Measurements from ENCODE around the gene APBA2.

The APBA2 gene

DNA sequence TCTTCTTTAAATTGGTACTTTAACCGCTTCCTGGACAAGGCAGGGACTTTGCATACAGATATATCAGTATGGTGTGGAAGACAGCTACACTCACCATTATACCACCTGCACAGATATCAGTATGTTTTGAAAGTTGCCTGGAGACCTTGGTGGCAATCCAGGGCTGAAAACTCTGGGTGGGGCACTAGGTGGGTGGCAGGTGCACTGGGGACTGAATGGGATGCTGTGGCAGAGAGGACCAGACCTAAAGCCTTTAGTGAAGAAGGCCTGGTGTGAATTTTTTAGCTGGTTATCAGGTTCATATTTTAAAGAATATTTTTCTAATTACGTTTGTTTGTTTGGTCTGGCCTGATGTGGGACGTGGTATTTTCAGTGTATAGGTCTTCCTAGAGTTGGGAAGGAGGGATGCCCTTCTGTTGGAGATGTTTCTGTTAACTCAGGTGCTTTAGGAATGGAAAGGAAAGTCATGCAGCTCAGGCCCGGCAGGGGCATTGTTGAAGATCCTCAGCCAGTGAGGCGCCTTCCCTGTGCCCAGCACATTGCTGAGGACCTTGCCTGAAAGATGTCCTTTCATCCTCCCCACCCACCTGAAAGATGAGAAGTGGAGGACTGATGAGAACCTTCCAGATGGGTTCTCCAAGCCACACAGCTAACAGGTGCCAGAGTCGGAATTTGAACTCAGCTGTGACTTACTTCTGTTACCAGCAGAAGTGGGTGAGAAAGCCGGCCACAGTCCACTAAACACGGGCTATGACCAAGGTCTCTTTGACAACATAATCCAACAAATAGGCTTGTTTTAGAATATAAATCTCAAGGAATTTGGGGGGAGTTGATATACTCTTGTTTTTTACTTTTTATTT is 77.3 kb downstream of the APBA2 start:
- DNase-seq: peak; percentile 2

DNA sequence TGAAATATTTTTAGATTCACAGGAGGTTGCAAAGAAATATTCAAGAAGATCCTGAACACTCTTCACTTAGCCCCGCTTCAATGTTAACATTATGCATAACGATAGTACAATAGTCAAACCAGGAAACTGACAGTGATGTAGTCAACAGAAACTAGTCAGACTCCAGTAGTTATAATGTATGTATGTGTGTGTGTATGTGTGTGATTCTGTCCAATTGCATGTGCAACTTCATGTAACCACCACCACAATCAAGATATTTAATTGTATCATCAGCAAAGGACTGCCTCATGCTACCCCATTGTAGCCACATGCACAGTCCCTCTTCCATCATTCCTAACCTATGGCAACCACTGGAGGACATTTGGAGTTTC is 77.9 kb downstream of the APBA2 start:
- DNase-seq: no peak

DNA sequence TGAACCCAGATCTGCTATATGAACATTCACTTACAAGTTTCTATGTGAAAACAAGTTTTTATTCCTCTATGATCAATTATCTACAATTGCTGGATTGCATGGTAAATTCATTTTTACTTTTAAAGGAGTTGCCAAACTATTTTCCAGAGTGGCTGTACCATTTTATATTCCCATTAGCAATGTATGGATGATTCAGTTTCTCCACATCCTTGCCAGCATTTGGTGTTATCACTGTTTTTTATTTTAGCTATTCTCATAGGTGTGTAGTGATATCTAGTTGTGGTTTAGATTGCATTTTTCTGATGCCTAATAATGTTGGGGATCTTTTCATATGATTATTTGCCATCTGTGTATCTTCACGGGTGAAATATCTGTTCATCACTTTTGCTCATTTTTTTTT is 78.3 kb downstream of the APBA2 start:
- no peak for DNase-seq

DNA sequence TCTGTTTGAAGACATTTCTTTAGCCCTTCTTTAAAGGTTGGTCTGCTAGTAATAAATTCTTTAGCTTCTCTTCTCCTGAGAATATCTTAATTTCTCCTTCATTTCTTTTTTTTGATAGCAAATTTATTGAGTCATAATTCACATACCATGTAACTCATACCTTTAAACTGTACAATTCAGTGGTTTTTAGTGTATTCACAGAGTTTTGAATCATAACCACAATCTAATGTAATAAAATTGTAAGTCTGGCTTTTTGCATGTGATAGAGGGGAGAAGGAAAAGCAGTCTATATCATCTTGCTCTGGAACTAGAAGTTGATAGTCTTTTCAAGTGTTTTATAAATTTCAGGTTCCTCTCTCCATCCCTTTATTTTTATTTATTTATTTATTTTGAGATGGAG is 81.3 kb downstream of the APBA2 start:
- no peak for DNase-seq

DNA sequence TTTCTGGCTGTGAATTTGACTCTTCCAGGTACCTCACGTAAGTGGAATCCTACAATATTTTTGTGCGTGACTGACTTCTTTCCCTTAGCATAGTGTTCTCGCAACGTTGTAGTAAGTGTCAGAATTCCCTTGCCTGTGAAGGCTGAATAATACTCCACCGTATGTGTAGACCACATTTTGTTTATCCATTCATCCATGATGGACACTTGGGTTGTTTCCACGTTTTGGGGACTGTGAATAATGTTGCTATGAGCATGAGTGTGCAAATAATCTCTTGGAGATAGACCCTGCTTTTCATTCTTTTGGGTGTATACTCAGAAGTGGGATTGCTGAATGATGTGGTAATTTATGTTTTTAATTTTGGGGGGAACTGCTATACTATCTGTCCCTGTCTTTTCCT is 82.2 kb downstream of the APBA2 start:
- DNase-seq: no peak

DNA sequence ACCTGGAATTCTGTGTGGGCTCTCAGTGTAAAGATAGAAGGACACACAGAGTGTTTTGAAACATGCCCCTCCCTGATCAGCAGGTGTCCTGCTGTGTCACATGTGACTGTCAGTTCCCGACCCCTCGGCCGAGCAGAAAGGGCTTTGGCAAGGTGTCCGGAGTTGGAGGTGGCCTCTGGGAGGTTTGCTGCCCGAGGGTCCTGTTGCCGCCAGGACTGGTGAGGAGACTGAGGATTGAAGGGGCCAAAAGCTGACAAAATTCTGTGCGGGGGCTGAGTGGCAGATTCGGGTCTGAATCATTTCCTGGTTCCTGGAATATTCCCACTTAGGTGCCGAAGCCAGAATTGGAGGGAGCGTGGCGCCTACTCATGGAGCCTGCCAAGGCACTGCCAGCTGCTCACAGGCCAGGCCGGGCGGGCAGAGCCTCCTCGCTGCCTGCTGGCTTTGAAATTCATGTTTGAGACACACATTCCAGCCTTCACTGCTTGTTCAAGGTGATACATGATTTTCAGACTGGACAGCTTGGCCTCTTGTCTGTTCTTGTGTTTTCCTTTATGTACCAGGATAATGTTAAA is 83.8 kb downstream of the APBA2 start:
- DNase-seq: no peak

DNA sequence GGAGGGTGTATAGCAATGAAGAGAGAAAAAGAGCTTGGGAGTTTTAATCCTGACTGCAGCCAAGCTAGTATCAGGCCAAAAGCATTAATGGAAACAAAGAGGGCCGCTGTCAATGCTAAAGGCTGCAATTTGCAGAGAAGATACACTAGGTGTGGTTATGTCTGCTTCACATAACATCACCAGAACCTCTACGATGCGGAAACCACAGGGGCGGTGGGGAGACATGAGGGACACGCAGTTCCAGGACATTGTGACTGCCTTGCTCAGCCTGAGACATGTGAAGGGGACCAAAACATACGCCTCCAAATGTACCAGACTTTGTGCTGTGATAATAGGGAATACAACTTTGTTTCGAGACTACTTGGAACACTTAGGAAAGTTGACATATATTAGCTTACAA is 88.4 kb downstream of the APBA2 start:
- no peak for DNase-seq

DNA sequence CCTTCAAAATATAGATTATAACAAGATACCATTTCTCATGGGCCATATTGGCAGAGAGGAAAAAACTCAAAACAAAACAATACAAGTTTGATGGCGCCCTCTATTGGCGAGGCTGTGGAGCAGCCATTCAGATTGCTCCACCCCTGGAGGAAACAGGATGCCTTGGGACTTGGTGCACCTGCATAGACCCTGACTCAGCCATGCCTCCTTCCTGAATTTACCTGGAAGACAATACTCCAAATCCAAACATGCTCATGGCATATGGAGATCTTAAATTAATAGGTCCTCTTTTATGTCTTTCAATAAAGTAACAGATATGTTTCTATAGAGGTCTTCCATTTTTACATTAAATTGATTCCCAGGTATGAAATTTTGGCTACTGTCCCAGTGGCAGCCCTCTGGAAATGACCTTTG is 90.0 kb downstream of the APBA2 start:
- DNase-seq: peak; percentile 64

DNA sequence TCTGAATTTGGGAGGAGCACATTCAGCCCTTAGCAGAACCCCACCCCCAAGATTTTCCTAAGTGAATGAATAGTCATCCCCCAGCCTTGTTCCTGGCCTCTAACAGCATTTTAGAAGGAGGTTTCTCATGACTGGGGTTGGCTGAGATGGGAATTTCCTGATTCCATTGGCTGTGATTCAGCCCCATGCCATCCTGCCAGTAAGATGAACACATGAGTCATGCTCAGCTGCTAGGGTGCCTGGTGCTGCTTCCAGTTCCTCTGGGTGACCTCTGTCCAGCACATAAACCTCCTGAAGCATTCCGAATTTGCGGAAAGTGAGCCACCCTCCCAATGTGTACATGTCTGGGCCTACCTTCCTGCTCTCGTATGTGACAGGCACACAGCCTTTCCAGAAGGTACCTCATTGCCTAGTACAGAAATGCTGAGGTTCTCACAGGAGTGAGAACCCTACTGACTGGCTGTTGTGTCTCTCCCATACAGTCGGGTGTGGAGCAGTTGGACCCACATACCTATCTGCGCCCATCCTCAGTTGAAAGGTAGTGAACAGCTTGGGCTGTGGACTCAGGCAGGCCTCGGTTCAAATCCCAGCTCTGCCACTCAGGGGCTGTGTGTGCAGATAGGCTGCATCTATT is 91.7 kb downstream of the APBA2 start:
- no peak for DNase-seq

DNA sequence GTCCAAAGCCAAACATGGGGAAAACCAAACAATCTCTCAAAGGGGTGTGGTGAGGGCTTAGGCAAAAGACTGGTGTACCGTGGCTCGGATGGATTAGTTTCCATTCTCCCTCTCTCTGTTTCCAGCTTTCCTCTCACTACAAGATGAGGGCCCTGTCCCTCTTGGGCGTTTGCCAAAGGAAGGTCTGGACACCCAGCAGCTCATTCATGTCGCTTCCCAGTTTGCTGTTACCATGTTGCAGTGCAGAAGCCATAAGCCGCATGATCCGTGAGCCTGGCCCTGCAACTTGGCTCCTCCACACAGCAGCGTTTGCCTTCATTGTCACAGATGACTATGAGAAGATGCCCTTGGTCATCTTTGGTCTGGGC is 92.2 kb downstream of the APBA2 start:
- DNase-seq: no peak

DNA sequence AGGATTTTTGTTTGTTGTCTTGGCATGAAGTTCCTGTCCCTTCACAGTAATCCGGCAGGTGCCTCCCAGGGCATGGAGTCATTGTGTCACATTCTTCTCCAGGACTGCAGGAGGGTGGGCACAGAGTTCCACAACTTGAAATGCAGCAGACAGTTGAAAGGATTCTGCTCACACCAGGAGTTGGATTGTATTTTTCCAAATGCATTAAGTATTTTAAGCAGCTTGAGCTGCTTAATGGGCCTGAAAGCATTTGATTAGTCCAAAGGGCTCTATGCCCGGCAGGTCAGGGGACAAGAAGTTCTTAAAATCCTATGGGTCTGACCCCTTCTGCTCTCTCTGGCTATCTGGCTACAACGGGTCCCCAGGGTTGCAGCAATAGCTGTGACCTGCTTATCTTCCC is 92.9 kb downstream of the APBA2 start:
- DNase-seq: no peak

DNA sequence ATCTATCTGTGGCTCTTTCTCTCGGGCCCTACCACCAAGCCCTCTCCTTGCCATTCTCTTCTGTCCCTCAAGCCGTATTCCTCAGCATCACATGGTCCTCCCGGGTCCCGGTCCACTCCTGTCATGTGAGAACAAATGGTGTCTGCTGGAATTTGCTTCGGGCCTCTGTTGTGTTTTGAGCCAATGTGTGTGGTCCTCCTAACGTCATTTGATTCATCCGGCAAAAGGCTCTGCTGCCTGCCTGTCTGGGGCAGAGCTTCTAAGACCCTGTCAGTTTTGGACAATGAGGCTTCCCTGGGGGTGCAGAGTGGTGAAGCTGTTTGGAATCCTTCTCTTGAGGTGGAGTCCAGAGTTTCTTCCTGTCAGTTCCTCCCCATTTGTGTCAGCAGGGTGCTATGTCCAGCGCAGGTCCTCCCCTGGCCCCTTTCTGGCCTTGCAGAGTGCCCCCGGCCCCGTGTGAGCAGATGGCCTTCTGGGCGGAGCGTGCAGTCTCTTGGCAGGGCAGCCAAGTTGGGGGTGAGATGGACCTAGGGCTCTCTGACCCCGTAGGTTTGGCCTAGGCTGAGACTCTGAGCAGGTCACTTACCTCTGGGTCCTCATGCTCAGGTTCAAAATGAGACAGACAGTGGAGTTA is 93.6 kb downstream of the APBA2 start:
- DNase-seq: no peak

DNA sequence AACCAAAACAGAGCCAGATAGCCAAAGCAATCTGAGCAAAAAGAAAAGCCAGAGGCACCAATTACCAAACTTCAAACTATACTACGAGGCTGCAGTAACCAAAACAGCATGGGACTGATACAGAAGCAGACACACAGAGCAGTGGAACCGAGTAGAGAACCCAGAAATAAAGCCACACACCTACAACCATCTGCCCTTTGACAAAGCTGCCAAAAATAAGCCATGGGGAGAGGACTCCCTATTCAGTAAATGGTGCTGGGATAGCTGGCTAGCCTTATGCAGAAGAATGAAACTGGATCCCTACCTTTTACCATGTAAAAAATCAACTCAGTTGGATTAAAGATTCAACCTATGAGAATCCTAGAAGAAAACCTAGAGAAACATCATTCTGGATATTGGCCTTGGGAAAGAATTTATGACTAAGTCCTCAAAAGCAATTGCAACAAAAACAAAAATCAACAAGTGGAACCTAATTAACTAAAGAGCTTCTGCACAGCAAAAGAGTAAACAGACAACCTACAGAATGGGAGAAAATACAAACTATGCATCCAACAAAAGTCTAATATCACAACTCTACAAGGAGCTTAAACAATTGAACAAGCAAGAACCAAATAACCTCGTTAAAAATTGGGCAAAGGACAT is 95.1 kb downstream of the APBA2 start:
- no peak for DNase-seq

DNA sequence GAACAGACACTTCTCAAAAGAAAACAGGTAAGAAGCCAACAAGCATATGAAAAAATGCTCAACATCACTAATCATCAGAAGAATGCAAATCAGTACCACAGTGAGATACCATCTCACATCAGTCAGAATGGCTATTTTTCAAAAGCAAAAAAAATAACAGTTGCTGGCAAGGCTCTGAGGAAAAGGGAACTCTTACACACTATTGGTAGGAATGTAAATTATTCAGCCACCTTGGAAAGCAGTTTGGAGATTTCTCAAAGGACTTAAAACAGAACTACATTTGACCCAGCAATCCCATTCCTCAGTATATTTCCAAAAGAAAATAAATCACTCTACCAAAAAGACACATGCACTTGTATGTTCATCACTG is 95.6 kb downstream of the APBA2 start:
- no peak for DNase-seq

DNA sequence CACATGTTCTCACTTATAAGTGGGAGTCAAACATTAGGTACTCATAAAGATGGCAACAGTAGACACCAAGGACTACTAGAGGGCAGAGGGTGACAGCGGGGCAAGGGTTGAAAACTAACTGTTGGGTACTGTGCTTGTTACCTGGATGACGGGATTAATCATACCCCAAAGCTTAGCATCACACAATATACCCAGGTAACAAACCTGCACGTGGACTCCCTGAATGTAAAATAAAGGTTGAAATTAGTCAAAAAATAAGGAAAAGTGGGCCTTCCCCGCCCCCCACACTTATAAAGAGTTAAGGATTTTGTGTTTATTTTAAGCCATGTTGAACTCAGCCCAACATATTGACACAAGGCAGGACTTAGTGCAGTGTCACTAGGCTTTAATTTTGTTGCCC is 96.1 kb downstream of the APBA2 start:
- no peak for DNase-seq

DNA sequence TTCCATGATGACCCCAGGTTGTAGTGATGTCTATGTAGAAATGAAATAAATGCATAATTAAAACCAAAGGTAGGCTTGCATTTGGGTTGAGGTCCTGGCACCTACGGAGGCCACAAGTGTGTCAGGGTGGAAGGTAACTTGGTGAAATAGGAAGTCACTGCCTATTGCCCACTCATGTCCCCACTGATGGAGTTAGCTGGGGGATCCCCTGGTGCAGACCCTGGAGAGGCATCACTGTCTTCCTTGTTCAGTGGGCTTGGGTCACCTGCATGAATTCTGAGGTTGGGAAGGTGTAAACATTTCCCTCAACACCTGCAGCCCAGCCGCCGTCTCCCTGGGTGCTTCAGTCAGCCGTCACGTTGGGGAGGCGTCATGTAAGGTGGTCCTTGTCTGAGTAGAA is 97.1 kb downstream of the APBA2 start:
- no peak for DNase-seq

DNA sequence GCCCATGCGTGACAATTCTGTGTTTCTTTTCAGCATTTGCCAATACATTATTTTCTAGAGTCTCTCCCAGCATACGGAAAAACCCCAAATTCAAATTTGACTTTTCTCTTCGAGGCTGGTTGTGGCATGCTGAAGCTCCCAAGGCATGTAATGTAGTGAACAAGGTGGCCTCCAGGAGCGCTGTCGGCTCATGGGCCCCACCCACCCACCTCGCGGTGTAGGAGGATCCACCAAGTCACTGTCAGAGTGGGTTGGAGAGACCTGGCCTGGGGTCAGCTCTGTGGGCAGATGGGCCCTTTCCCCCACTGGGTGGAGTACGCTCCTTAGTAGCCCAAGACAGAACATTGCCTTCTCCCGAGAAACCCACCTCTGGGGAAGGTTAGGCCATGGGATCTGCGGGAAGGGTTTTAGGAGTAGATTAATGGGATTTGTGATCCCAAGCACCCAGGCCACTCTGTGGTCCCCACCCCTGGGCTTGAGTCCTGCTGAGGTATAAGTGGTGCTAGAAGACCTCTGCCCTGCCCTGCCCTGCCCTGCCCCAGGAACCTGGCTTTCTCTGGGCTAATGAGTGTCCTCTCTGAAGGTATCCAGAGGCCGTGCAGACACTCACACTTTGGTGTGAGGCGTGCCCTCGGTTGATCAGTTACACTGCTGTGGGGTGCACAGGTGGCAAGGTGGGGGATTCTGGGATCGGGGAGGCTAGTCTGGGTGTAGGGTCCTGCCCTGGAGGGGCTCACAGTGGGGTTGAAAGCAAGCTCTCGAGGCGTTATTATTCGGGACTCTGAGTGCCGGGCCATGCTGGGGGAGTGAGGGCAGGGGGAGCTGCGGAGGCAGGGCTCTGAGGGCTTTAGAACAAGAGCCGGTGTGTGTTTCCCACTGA is 97.9 kb downstream of the APBA2 start:
- DNase-seq: no peak

DNA sequence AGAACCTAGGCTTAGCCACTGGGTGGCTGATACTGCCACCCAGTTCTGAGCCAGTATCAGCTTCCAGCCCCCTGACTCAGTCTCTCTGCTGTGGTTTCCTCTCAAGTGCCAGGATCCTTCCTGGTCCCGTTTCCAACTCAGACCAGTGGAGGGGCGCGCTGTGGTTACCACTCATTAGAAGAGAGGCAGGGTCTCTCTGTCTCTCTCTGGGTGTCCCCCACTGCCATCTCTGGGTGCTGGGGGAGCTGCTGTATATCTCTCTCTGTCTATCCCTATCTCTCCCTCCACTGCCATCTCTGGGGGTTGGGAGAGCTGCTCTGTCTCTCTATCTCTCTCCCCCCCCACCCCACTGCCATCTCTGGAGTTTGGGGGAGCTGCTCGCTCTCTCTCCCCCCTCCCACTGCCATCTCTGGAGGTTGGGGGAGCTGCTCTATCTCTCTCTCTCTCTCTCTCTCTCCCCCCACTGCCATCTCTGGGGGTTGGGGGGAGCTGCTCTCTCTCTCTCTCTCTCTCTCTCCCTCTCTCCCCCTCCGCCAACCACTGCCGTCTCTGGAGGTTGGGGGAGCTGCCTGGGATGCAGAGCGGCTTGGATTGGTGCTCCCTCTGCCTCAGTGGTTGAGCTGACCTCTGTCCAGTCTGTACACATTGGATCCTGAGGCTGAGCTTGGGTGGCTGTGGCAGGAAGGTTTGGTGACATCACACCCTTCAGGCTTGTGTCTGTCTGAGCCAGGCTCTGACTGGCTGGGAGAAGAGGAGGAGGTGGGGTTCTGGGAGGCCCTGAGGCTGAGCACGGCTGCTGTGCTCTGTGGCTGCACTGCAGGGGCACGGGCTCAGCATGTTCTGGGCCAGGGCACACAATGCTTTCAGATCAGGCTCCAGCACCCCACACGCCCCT is 98.9 kb downstream of the APBA2 start:
- no peak for DNase-seq

DNA sequence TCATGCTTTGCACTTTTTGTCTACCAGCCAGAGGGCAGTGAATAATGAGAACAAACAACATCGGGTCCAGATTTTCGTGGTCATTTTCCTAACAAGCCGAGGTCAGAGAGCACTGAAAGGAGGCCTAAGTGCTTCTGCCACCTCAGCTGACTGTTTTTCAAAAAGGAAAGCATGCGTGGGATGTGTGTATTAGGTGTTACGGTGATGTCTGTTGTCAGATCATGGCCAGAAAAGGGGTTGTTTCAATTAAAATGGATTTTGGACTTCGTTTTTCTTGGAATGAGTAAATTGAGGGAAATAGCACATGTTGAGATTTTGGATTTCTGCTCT is 99.5 kb downstream of the APBA2 start:
- DNase-seq: no peak

DNA sequence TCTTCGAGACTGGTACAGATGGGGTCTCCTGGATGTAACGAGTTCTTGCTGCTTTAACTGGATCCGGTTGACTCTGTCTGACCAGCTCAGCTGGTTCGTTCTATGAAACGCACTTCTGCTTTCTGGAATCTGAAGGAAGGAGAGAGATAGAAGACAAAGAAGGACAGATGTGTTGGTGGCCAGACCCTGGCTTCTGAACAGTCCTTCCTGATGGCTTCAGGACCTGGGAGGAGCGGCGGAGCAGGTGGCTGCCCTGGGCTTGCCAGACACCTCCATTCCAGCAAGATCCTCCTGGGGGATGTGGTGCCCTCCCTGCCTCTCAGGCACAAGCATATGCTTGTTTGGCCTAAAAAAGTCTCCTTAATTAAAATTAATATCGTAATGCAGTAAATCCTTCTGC is 99.9 kb downstream of the APBA2 start:
- DNase-seq: no peak

DNA sequence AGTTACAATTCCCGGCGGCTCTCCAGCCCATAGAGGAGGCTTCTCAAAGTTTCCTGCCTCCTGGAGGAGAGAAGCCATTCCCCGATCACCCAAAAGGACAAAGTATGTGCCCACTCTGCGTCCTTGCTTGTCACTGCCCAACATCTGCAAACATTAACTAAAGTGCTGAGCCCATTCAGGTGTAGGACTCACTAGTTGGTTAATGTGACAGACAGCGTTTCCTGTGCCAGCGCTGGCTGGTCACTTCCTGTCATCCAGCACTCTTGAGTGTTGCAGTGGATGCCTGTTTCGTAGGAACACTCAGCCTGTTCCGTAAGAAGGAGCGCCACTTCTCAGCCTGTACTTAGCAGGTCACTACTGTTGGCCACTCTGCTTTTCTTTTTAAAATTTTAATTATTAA is 100.3 kb downstream of the APBA2 start:
- no peak for DNase-seq

DNA sequence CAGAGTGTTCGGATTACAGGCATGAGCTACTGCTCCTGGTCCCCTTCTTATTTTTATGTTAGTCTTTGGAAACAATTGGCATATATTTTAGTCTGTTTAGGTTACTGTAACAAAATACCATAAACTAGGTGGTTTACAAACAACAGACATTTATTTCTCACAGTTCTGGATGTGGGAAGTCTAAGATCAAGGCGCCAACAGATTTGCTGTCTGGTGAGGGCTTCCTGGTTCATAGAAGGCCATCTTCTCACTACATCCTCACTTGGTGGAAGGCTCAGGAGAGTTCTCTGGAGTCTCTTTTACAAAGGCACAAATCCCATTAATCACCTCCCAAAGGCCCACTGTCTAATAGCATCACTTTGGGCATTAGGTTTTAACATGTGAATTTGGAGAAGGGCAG is 101.0 kb downstream of the APBA2 start:
- no peak for DNase-seq
